Activated CD8-positive, alpha-beta memory T cell treated with anti-CD3 and anti-CD28 coated beads for 4 hours (primary cell): Measurements from ENCODE around the gene AKIRIN2.
"Not testable (repeated sequence)": the region's sequence is repeated elsewhere in the genome, so short reads cannot be mapped to it uniquely, and the experiment has no call there.

Source experiments
- DNase-seq, 2 donors: peaks; one replicate each; pipeline ENCODE4 v3.0.0-alpha.2; 2020; ENCODE audit warnings: low read depth in 2 of 2

The AKIRIN2 gene

GRCh38 chr6:87718662-87719433, 16.8 kb upstream of the AKIRIN2 start:
- no peak for DNase-seq

DNA sequence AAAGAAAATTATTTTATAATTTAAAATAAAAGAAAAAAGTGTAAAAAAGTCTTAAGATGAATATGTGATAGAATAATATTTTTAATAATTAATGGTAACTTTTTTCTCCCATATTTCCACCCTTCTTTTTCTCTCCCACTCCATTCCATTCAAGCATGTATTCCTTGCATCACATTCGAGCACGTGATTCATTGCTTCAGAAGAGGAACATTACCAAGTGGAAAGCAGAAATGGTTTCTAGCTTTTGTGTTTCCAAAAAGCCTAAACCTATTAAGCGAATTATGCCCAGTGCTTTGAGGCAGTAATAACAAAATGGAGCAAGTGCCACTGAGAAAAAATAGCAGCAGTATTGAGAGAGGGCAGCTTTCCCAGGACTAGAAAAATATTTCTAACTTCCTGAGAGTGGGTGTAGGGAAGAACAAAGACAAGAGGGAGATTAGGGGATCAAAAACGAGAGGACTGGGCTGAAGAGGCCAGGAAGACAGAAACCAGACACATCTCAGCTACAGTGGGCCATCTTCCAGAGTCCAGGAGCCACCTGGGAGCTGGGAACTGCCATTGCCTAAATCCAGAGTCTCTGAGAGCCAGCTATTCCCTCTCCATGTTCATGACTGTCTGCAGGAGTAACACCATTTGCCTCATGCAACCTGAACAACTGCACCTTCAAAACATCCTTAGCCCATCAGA, 15.0 kb upstream of the AKIRIN2 start:
- DNase-seq = no peak

- DNase-seq = no peak
Measured at GRCh38 chr6:87714093-87714842, 12.2 kb upstream of the AKIRIN2 start.

DNA sequence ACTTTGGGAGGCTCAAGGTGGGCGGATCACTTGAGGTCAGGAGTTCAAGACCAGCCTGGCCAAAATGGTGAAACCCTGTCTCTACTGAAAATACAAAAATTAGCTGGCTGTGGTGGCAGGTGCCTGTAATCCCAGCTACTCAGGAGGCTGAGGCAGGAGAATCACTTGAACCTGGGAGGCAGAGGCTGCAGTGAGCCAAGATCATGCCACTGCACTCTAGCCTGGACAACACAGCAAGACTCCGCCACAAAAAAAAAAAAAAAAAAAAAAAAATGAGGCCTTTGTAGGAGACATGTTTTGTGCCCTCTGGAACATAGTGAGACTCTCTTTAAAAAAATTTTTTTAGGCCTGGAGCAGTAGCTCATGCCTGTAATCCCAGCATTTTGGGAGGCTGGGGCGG, 10.7 kb upstream of the AKIRIN2 start:
- DNase-seq = not testable (repeated sequence)

GRCh38 chr6:87710090-87710489, 8.1 kb upstream of the AKIRIN2 start:
- no peak for DNase-seq

DNA sequence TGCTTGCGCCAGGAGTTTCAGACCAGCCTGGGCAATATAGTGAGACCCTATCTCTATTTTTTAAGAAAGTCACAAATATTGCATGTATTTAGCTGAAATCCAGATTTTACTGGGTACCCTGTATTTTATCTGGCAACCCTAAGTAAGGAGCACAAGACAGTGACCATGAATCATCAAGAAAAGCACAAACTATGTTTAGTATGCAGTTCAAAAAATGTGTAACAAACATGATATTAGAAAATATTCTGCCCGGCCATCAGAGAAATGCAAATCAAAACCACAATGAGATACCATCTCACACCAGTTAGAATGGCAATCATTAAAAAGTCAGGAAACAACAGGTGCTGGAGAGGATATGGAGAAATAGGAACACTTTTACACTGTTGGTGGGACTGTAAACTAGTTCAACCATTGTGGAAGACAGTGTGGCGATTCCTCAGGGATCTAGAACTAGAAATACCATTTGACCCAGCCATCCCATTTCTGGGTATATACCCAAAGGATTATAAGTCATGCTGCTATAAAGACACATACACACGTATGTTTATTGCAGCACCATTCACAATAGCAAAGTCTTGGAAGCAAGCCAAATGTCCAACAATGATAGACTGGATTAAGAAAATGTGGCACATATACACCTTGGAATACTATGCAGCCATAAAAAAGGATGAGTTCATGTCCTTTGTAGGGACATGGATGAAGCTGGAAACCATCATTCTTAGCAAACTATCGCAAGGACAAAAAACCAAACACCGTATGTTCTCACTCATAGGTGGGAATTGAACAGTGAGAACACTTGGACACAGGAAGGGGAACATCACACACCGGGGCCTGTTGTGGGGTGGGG, 6.8 kb upstream of the AKIRIN2 start:
- DNase-seq = not testable (repeated sequence)

DNA sequence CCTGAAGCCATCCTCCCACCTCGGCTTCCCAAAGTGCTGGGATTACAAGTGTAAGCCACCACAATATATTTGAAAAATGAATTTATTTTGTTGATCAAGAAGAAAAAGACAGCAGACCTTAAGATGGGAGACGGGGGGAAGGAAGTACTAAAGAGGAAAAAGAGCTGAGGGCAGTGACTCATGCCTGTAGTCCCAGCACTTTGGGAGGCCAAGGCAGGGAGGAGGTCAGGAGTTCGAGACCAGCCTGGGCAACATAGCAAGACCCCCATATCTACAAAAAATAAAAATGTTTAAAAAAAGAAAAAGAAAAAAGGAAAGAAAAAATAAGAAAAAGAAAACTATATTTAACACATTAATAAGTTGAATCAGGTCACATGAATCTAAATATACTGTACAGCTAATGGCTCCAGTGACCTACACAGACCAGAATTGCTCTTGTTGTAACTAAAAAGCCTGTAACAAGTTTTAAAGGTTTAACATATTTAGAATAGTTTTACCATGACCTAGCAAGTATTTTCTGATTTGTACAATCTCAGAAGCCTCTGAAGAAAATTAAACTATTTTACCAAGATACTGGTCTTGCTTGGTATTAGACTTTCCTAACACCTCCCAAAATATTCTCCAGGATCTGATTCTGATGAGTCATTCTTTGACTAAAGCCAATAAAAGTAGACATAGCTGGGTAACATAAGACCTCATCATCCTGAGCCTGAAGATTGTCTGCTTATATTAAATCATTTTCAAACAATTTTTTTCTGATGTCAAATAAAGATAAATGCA, 4.3 kb upstream of the AKIRIN2 start:
- no peak for DNase-seq

DNA sequence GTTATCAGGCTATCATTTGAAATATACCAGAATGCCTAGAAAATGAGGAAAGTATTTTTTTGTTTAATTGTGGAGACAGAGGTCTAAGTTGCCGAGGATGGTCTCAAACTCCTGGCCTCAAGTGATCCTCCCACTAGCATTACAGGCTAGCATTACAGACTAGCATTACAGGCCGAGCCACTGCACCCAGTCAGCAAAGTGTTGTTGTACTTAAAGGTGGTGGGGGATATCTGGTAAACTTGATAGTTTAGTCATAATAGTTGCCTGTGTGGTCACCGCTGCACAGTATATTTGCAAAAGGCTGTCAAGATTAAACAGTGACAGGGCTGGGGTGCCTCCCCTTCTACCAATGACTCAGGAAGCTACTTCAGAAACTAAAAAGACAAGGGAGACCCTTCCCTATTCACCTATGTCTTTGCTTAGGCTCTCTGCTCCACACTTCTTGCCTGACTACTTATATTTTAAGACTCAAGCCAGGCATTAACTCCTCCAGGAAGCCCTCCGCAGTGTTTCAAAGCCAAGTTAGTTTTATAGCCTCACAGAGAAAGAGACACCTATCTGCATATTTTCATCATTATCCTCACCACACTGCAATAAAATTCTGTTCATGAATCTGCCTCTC, 3.1 kb upstream of the AKIRIN2 start:
- no peak for DNase-seq

DNA sequence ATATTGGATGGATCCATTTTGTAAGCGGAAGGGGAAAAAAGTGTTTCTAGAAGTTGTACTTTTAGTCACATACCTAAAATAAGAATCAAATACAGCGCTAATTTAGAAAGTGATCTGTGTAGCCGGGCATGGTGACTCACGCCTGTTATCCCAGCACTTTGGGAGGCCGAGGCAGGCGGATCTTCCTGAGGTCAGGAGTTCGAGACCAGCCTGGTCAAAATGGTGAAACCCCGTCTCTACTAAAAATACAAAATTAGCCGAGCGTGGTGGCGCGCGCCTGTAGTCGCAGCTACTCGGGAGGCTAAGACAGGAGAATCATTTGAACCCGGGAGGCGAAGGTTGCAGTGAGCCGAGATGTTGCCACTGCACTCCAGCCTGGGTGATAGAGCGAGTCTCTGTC, 1.0 kb upstream of the AKIRIN2 start:
- not testable (repeated sequence) for DNase-seq

DNA sequence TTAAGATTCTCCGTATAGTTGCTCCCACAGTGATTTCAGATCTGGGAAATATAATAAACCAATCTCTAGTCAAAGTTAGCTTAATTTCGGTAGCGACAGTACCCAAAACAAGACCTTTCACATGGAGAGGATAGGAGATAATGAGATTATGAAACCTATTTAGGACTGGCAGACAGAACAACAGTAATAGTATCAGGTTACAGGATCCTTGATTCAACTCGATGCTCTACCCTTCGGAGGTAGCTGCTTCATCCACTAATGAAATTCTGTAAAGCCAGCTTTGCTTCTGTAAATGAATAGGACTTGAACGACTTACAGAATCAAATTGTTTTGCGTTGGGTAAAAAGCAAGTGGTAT, 534 bp upstream of the AKIRIN2 start:
- no peak for DNase-seq

DNA sequence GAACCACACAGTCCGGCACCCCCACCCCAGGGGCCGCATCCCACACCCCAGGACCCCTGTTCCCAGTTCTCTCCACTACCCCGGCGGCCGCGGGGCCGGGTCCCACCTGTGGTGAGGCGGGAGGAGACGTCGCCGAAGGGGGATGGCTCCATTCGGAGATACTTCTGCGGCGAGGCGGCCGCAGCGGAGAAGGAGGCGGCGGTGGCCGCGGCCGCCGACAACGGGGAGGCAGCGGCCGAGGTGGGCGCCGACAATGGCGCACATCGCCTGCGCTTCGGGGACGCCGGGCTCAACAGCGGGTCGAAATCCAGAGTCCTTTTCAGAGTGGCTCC, 723 bp downstream of the AKIRIN2 start:
- DNase-seq = no peak

DNA sequence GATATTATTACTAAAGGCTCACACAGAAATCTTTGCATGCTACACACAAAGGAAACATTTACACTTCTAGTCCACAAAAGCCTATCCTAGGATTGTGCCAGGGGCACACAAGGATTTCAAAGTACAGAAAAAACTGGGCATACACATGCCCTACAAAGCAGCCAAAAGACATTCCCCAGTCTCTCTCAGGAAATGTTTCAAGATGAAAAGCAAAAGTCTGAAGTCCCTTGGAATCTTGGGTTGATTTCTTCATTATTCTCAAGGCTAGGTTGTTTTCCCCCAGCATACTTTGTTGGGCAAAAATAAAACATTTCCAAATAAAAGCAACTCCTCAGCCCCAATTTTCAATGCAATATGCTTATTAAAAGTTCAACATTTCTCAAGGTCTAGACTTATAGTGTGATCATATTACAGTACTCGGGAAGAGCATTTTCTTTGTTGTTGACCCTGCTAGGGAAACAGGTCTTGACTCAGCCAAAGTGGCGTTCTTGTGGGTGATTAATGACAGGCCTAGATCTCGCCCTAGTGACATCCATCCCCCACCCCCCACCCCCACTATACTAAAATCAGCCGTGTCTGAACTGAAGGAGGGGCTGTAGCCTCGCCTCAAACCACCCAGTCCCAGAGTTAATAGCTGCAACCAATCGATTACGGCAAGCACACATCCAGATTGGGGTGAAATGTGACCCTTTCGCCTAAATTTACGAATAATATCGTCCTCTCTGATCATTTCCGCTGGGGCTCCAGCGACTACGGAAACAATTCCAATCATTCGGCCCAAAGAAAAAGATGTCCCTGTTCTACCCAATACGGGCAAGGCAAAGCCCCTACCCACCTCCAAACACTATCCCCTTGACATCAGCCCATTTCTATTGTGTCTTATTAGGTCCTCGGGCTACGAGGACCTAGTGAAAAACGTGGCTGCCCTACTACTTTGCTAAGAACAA, 1.4 kb downstream of the AKIRIN2 start:
- no peak for DNase-seq

DNA sequence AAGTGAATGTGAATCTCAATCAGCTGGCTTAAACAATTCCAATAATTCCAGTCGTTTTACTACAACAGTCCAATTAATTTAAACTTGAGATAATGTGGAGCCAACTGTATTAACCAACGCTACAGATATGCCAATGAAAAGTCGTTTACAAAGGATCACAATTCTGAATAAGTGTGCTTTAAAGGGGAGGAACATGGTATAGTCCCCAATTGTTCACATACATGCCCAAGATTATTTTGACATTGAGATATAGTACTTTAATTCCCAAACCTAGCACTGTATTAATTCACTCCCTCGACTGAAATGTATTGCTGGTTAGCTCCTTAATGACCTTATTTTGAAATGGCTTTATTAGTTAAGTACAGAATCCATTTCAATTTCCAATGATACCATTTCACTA, 2.5 kb downstream of the AKIRIN2 start:
- DNase-seq = no peak

DNA sequence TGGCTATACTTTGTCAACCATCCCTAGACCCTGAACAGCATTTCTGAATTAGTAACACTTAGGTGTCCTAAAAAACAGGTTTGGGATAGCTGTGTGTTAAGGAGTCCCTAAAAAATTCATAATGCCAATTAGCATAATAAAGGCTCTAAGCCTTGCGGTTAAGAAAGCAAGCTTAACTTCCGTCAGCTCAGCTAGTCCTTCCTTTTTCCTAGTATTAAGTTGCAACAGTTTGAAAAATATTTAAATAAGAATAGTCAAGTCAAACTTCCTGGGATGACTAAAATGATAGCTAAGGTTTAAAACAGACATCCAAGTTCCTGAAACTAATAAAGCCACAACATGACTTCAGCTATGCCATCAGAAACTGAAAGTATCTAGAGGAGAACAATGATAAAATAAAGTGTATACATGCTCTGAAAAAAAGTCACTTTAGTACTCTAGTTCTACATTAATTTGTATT, 3.5 kb downstream of the AKIRIN2 start:
- DNase-seq = no peak

GRCh38 chr6:87697581-87698546, 4.2 kb downstream of the AKIRIN2 start:
- DNase-seq = no peak

DNA sequence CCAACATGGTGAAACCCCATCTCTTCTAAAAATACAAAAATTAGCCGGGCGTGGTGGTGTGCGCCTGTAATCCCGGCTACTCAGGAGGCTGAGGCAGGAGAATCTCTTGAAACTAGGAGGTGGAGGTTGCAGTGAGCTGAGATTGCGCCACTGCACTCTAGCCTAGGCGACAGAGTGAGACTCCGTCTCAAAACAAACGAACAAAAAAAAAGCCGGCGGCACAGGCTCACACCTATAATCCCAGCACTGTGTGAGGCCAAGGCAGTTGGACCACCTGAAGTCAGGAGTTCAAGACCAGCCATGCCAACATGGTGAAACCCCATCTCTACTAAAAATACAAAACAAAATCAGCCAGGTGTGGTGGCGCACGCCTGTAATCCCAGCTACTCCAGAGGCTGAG, 5.2 kb downstream of the AKIRIN2 start:
- not testable (repeated sequence) for DNase-seq

- no peak for DNase-seq
Measured at GRCh38 chr6:87692086-87692485, 9.9 kb downstream of the AKIRIN2 start.

DNA sequence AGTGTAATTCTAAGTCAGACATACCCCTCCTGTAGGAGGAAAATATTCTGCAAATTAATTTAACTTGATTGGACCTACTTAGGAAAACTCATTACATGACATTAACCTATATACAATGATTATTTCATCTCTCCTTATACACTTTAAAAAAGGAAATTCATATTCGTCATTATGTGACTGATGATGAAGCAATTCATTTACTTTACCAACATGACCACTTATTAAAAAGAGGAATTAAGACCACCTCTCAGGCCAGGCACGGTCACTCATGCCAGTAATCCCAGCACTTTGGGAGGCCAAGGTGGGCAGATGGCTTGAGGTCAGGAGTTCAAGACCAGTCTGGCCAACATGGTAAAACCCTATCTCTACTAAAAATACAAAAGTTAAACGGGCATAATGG, 11.6 kb downstream of the AKIRIN2 start:
- DNase-seq = no peak
